OCI-LY1 (cell line): ENCODE data around the gene SERGEF.

Experiments used
- H2AFZ ChIP-seq: fragments of 200-600 bp; sonication (generic), shearing (Covaris generic); 2 replicates; pipeline ENCODE4 v1.6.0; 2014; ENCODE audit warnings: antibody characterized with exemption, mild to moderate bottlenecking, low read length
- H3F3A ChIP-seq: fragments of 200-600 bp; sonication (generic), shearing (Covaris generic); 2 replicates; pipeline ENCODE4 v1.6.0; 2014; ENCODE audit warnings: mild to moderate bottlenecking, antibody characterized with exemption, low read length, moderate library complexity; ENCODE audit not compliant: insufficient read depth
- H3K27ac ChIP-seq: fragments of 200-600 bp; sonication (generic); 2 replicates; pipeline ENCODE4 v1.5.1; 2014; ENCODE audit warnings: low read length, mixed run types, mild to moderate bottlenecking, low read depth; ENCODE audit not compliant: poor library complexity, severe bottlenecking
- H3K27me3 ChIP-seq: fragments of 200-600 bp; sonication (generic); 2 replicates; pipeline ENCODE4 v1.6.0; 2014; ENCODE audit warnings: antibody characterized with exemption, mild to moderate bottlenecking, low read length, moderate library complexity; ENCODE audit not compliant: insufficient read depth
- H3K36me3 ChIP-seq: fragments of 200-600 bp; sonication (generic); 2 replicates; pipeline ENCODE4 v1.6.1; 2014; ENCODE audit warnings: mild to moderate bottlenecking, antibody characterized with exemption, low read length, moderate library complexity, mixed read lengths; ENCODE audit not compliant: insufficient read depth
- H3K4me1 ChIP-seq: fragments of 200-600 bp; sonication (generic); 2 replicates; pipeline ENCODE4 v1.5.1; 2014; ENCODE audit warnings: mild to moderate bottlenecking, low read length, moderate library complexity; ENCODE audit not compliant: insufficient read depth, severe bottlenecking
- H3K4me2 ChIP-seq: fragments of 200-600 bp; sonication (generic), shearing (Covaris generic); 2 replicates; pipeline ENCODE4 v1.6.1; 2014; ENCODE audit warnings: low read length
- H3K4me3 ChIP-seq: fragments of 200-600 bp; sonication (generic); 2 replicates; pipeline ENCODE4 v1.5.1; 2014; ENCODE audit warnings: low read length, low read depth, mild to moderate bottlenecking, mixed read lengths; ENCODE audit not compliant: poor library complexity, severe bottlenecking
- H3K79me2 ChIP-seq: fragments of 200-600 bp; shearing (Covaris generic); 2 replicates; pipeline ENCODE4 v1.6.1; 2016; ENCODE audit warnings: mixed run types, low read length, mixed read lengths; ENCODE audit not compliant: insufficient read depth
- H3K9ac ChIP-seq: fragments of 200-600 bp; sonication (generic), shearing (Covaris generic); 2 replicates; pipeline ENCODE4 v1.6.1; 2014; ENCODE audit warnings: mild to moderate bottlenecking, low read length, mixed read lengths
- H3K9me2 ChIP-seq: fragments of 200-600 bp; sonication (generic), shearing (Covaris generic); 2 replicates; pipeline ENCODE4 v1.6.1; 2014; ENCODE audit warnings: low read depth, mild to moderate bottlenecking, low read length, mixed read lengths
- H3K9me3 ChIP-seq: fragments of 200-600 bp; shearing (Covaris generic); 2 replicates; pipeline ENCODE4 v1.6.1; 2014; ENCODE audit warnings: low read length, mixed read lengths
- H4K20me1 ChIP-seq: fragments of 200-600 bp; sonication (generic), shearing (Covaris generic); 2 replicates; pipeline ENCODE4 v1.6.0; 2016; ENCODE audit warnings: mild to moderate bottlenecking, low read length; ENCODE audit not compliant: insufficient read depth
- EZH2 ChIP-seq: fragments of 200-600 bp; sonication (generic), shearing (Covaris generic); IDR thresholded peaks from 2 replicates; pipeline ENCODE4 v1.8.0; 2017; ENCODE audit warnings: borderline replicate concordance, mixed run types, mild to moderate bottlenecking, antibody characterized with exemption, low read length, moderate library complexity, mixed read lengths
- TF ChIP-seq, protein P1 (sequence below): fragments of 200-600 bp; sonication (generic), shearing (Covaris generic); IDR thresholded peaks from 2 replicates; pipeline ENCODE4 v1.5.1; 2017; ENCODE audit warnings: mild to moderate bottlenecking, antibody characterized with exemption, low read length, moderate library complexity, mixed read lengths

The SERGEF gene

DNA sequence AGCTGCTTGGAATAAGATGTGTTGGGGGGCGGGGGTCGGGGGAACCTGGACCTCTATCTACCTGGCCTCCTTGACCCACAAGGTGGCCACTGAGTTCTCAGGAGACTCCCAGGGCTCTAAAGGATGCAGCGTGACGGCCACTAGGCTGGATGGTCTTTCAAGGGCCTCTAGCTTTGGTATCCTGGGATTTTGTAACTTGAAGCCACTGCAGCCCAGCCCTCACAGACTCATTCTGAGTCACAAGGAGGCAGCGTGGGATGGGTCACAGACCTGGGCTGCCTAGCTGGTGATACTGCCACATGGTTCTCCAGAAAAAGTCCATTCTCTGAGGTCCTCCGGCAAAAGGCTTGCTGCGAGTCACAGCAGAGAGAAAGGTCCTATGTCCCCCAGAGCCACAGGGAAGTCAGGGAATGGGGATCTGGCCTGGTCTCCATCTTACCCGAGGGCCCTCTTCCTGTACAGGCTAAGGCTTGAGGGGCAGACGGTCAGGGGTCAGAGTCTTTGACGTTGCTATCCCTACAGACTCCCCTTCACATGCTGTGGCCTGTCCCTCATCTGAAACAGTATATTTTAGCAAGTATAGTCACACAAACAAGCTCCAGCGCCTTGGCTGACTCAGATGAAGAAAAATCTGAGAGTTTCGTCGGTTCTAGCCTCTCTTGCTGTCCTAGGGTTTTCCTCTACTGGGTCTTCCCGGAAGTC is 225.9 kb downstream of the SERGEF start:
- Histone ChIP-seq H2AFZ (no peak overlapping the region), H3K27me3 (no peaks in the 10 kb centered on the region), H3K9ac (no peak overlapping the region), H3K36me3 (no peaks in the 10 kb centered on the region), H3K79me2 (no peaks in the 10 kb centered on the region), H4K20me1 (no peaks in the 10 kb centered on the region), H3K4me3 (no peak overlapping the region), H3K4me2 (no peak overlapping the region), H3K9me2 (no peaks in the 10 kb centered on the region), H3K9me3 (no peaks in the 10 kb centered on the region), H3K4me1 (no peaks in the 10 kb centered on the region), H3K27ac (no peak overlapping the region), H3F3A (no peaks in the 10 kb centered on the region)
- TF ChIP-seq EZH2 = no peak
- TF ChIP-seq, protein P1, sequence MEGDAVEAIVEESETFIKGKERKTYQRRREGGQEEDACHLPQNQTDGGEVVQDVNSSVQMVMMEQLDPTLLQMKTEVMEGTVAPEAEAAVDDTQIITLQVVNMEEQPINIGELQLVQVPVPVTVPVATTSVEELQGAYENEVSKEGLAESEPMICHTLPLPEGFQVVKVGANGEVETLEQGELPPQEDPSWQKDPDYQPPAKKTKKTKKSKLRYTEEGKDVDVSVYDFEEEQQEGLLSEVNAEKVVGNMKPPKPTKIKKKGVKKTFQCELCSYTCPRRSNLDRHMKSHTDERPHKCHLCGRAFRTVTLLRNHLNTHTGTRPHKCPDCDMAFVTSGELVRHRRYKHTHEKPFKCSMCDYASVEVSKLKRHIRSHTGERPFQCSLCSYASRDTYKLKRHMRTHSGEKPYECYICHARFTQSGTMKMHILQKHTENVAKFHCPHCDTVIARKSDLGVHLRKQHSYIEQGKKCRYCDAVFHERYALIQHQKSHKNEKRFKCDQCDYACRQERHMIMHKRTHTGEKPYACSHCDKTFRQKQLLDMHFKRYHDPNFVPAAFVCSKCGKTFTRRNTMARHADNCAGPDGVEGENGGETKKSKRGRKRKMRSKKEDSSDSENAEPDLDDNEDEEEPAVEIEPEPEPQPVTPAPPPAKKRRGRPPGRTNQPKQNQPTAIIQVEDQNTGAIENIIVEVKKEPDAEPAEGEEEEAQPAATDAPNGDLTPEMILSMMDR = no peak

DNA sequence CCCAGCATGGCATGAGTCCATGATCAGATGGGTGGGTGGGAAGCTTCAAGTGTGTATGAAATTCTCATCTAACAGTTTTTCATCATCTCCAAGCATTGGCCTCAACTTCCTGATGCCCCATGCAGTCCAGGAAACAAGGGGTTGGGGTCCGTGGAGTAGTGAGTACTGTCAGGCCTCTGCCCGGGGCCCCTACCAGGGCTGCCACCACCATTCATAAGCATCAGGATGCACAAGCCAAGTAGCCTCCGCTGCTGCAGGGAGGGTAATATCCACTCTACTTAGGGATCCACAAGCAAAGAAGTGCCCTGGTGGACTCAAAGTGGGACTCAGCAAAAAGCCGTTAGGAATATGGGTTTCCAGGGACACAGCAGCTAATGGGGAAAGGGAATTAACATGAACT is 229.0 kb downstream of the SERGEF start:
- Histone ChIP-seq H3K79me2 (no peaks in the 10 kb centered on the region), H3K27me3 (no peaks in the 10 kb centered on the region), H3K4me2 (no peak overlapping the region), H3K4me1 (no peaks in the 10 kb centered on the region), H4K20me1 (no peaks in the 10 kb centered on the region), H3F3A (no peaks in the 10 kb centered on the region), H3K9ac (no peak overlapping the region), H3K9me2 (no peaks in the 10 kb centered on the region), H3K36me3 (no peaks in the 10 kb centered on the region), H2AFZ (no peak overlapping the region), H3K9me3 (no peaks in the 10 kb centered on the region), H3K27ac (no peak overlapping the region), H3K4me3 (no peak overlapping the region)
- TF ChIP-seq EZH2 = no peak
- TF ChIP-seq, protein P1 = no peak

DNA sequence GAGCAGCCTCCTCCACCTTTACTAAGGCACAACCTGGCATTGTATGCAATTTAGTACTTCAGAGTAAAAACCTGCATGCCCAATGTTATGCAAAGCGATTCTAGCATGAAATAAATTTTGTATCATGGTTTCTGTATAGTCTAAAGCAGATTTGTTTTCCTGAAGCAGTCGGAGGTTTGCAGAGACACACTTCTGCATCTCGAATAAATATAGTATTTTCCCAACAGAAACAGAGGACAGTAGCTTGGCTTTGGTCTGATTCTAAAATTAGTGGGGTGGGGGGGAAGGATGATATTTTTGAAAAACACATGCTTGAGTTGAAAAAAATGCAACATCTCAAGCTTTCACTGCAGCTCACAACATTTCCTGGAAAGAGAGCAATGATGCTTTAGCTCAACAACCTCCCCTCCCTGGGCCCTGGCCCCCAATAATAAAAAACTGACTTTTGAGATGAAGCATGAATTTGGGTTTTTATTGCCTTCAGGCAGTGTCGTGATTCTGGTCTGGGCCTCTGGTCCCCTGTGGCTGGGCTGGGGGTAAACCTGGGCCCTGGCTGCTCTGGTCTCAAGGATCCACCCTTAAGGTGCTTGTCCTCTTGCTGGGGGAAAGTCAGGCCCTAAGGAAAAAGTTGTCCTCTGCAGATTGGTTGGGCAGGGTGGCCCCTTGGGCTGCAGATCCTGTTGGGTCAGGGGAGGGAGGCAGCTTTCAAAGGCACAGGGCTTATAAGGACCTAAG is 230.1 kb downstream of the SERGEF start:
- TF ChIP-seq, protein P1 = no peak
- TF ChIP-seq EZH2 = no peak
- Histone ChIP-seq H3K27me3 (no peaks in the 10 kb centered on the region), H3K27ac (no peak overlapping the region)

More for the DNA sequence above, 230.1 kb downstream of the SERGEF start:
- H3K9me2 ChIP-seq = no peaks in the 10 kb centered on the region
- no peak overlapping the region for H3K4me3 ChIP-seq
- H3F3A ChIP-seq = no peaks in the 10 kb centered on the region
- no peak overlapping the region for H3K4me2 ChIP-seq
- no peaks in the 10 kb centered on the region for H4K20me1 ChIP-seq
- no peaks in the 10 kb centered on the region for H3K9me3 ChIP-seq
- no peaks in the 10 kb centered on the region for H3K79me2 ChIP-seq
- H3K9ac ChIP-seq = no peak overlapping the region
- H2AFZ ChIP-seq = no peak overlapping the region
- no peaks in the 10 kb centered on the region for H3K4me1 ChIP-seq
- H3K36me3 ChIP-seq = no peaks in the 10 kb centered on the region
